Measurements from ENCODE around the gene FLAD1. TPM values are rescaled to one million over a fixed set of nuclear protein-coding genes. Genes with fewer than 3 reads are reported as not detected.

FLAD1 gene
- total RNA-seq, 1 donor from 2014 or later: 14.9 TPM

GRCh38 chr1:154951901-154952657 lies 31.1 kb upstream of the FLAD1 start:
- no peak for DNase-seq (ENCODE audit: low spot score)

GRCh38 chr1:154952664-154953063 lies 30.5 kb upstream of the FLAD1 start:
- DNase-seq (ENCODE audit: low spot score): no peak

- DNase-seq (ENCODE audit: low spot score): no peak
Measured at GRCh38 chr1:154953611-154954038, 29.5 kb upstream of the FLAD1 start.

- DNase-seq (ENCODE audit: low spot score): no peak
Measured at GRCh38 chr1:154954541-154954940, 28.6 kb upstream of the FLAD1 start.

GRCh38 chr1:154955039-154955717 lies 28.0 kb upstream of the FLAD1 start:
- DNase-seq (ENCODE audit: low spot score): peak; percentile 72

GRCh38 chr1:154955718-154956543 lies 27.2 kb upstream of the FLAD1 start, which contains the start of gene PBXIP1:
Gene PBXIP1 (minus strand): TSS chr1:154956099. CDS start chr1:154953721, 2,378 bp downstream.
- peak; percentile 98 for DNase-seq (ENCODE audit: low spot score)

GRCh38 chr1:154956544-154956941 lies 26.6 kb upstream of the FLAD1 start:
- peak; percentile 69 for DNase-seq (ENCODE audit: low spot score)

GRCh38 chr1:154957091-154957657 lies 26.0 kb upstream of the FLAD1 start:
- no peak for DNase-seq (ENCODE audit: low spot score)

- DNase-seq (ENCODE audit: low spot score): no peak
Measured at GRCh38 chr1:154958036-154958435, 25.1 kb upstream of the FLAD1 start.

GRCh38 chr1:154958681-154959425 lies 24.3 kb upstream of the FLAD1 start:
- DNase-seq (ENCODE audit: low spot score): no peak

- DNase-seq (ENCODE audit: low spot score): no peak
Measured at GRCh38 chr1:154959426-154959780, 23.7 kb upstream of the FLAD1 start.

GRCh38 chr1:154960446-154961136 lies 22.6 kb upstream of the FLAD1 start:
- no peak for DNase-seq (ENCODE audit: low spot score)

GRCh38 chr1:154961207-154962155 lies 21.7 kb upstream of the FLAD1 start, which contains the start of gene PYGO2:
Gene PYGO2 (minus strand): TSS chr1:154961782. CDS start chr1:154961576, 206 bp downstream.
- DNase-seq (ENCODE audit: low spot score): peak; percentile 89

- DNase-seq (ENCODE audit: low spot score): peak; percentile 45
Measured at GRCh38 chr1:154962156-154962749, 20.9 kb upstream of the FLAD1 start.

GRCh38 chr1:154962795-154963330 lies 20.3 kb upstream of the FLAD1 start:
- no peak for DNase-seq (ENCODE audit: low spot score)

GRCh38 chr1:154963643-154964042 lies 19.5 kb upstream of the FLAD1 start:
- no peak for DNase-seq (ENCODE audit: low spot score)

- DNase-seq (ENCODE audit: low spot score): no peak
Measured at GRCh38 chr1:154964359-154964758, 18.8 kb upstream of the FLAD1 start.

- no peak for DNase-seq (ENCODE audit: low spot score)
Measured at GRCh38 chr1:154966111-154966510, 17.0 kb upstream of the FLAD1 start.

All from umbilical cord (tissue), 2 donors.